K562 (cell line): ENCODE data around the gene XIRP1. TPM values are rescaled to one million over a fixed set of nuclear protein-coding genes. Genes with fewer than 3 reads are reported as not detected.

Experiments
- ATAC-seq: fragments of 200-7000 bp; cut with Tn5 transposase; 3 replicates; pipeline ENCODE4 v1.9.1; 2020; ENCODE audit warnings: moderate library complexity
- BruUV-seq: library from RNA; stranded (reverse); fragments of 400-500 nt; replicated peaks from 2 replicates; lab custom pipeline; 2021; lab: Mats Ljungman, UMichigan
- CTCF ChIA-PET: fragments of 300-600 bp; formaldehyde crosslinking; extraction: SDS; loops from one replicate; lab custom pipeline; 2021; ENCODE audit warnings: low intra/inter-chr PET ratio; lab: Yijun Ruan, JAX
- POLR2A ChIA-PET: fragments of 300-600, 350-650 bp; sonication (Branson Sonifier 250); formaldehyde crosslinking; extraction: SDS; loops from one replicate; lab custom pipeline; 2021; ENCODE audit warnings: antibody characterized with exemption, inconsistent platforms; lab: Yijun Ruan, JAX
- DNase-seq, 4 experiments: peaks; one replicate each; pipeline versions ENCODE4 v3.0.0 to v3.0.0-alpha.2; 2011 to 2018; ENCODE audit warnings: low spot score in 3 of 4, mixed read lengths in 3 of 4; ENCODE audit errors: extremely low read depth in 1 of 4
- FAIRE-seq: peaks from 2 replicates; lab custom pipeline; 2011; peaks lifted over from hg19 to GRCh38; lab: Jason Lieb, UNC
- H2AFZ ChIP-seq: 2 replicates; pipeline ENCODE4 v1.6.0; 2011; ENCODE audit warnings: low read depth, low read length, control low read depth, inconsistent platforms
- H3K27ac ChIP-seq: fragments of 200-600 bp; 3 replicates; pipeline ENCODE4 v1.8.0; 2011; ENCODE audit warnings: low read depth, mild to moderate bottlenecking, control low read depth, inconsistent platforms, low read length, moderate library complexity, mixed read lengths; ENCODE audit errors: extremely low read depth
- H3K27me3 ChIP-seq, 2 experiments: fragments of 300-600 bp in 1 of 2; 2 replicates in 1 of 2; 3 replicates in 1 of 2; pipeline versions ENCODE4 v1.6.0 to v1.8.0; 2011; ENCODE audit warnings: inconsistent platforms in 2 of 2, low read length in 2 of 2, mild to moderate bottlenecking in 1 of 2, mixed read lengths in 1 of 2, moderate library complexity in 1 of 2; ENCODE audit not compliant: control insufficient read depth in 2 of 2, insufficient read depth in 2 of 2
- H3K36me3 ChIP-seq: fragments of 300-600 bp; 3 replicates; pipeline ENCODE4 v1.8.0; 2011; ENCODE audit warnings: mild to moderate bottlenecking, low read length, inconsistent platforms; ENCODE audit not compliant: control insufficient read depth, insufficient read depth
- H3K4me1 ChIP-seq, 2 experiments: fragments of 200-600 bp in 1 of 2; replicated peaks in 1 of 2; 2 replicates in 1 of 2; 3 replicates in 1 of 2; pipeline versions ENCODE4 v1.5.1 to v1.8.0; 2011; ENCODE audit warnings: inconsistent platforms in 2 of 2, low read length in 2 of 2, mild to moderate bottlenecking in 1 of 2, mixed read lengths in 1 of 2, moderate library complexity in 1 of 2; ENCODE audit not compliant: control insufficient read depth in 2 of 2, insufficient read depth in 2 of 2
- H3K4me2 ChIP-seq: 2 replicates; pipeline ENCODE4 v1.6.1; 2011; ENCODE audit warnings: low read length, control low read depth, inconsistent platforms, mixed read lengths; ENCODE audit not compliant: insufficient read depth
- H3K4me3 ChIP-seq: fragments of 200-600 bp; sonication (generic), shearing (Covaris generic); 2 replicates; pipeline ENCODE4 v1.5.1; 2016; ENCODE audit warnings: control low read depth, inconsistent platforms
- H3K79me2 ChIP-seq: fragments of 200-600 bp; 3 replicates; pipeline ENCODE4 v1.8.0; 2011; ENCODE audit warnings: low read length, inconsistent platforms; ENCODE audit not compliant: control insufficient read depth, insufficient read depth
- H3K9ac ChIP-seq, 2 experiments: 2 replicates each; pipeline versions ENCODE4 v1.6.0 to v1.6.1; 2011; ENCODE audit warnings: low read depth in 2 of 2, low read length in 2 of 2, control low read depth in 1 of 2, inconsistent platforms in 1 of 2, mild to moderate bottlenecking in 1 of 2, mixed read lengths in 1 of 2; ENCODE audit not compliant: insufficient read depth in 1 of 2
- H3K9me1 ChIP-seq: one replicate; pipeline ENCODE4 v1.6.0; 2011; ENCODE audit warnings: inconsistent platforms, mild to moderate bottlenecking, low read length, moderate library complexity; ENCODE audit not compliant: control insufficient read depth, insufficient read depth
- H3K9me3 ChIP-seq: replicated peaks from 2 replicates; pipeline ENCODE4 v1.5.1; 2011; ENCODE audit warnings: low read depth, low read length, inconsistent platforms; ENCODE audit not compliant: control insufficient read depth, insufficient read depth
- H4K20me1 ChIP-seq: replicated peaks from 2 replicates; pipeline ENCODE4 v1.6.1; 2011; ENCODE audit warnings: low read length, inconsistent platforms, mixed read lengths; ENCODE audit not compliant: control insufficient read depth, insufficient read depth
- HES1 ChIP-seq: fragments of 450-650 bp; IDR thresholded peaks from 2 replicates; pipeline ENCODE4 v1.6.1; 2016; ENCODE audit warnings: low read depth, mild to moderate bottlenecking, moderate library complexity
- MYNN ChIP-seq, 2 experiments: sonication (generic); formaldehyde crosslinking in 1 of 2; IDR thresholded peaks; 2 replicates each; pipeline versions ENCODE4 v1.5.0 to v1.6.1; 2016 to 2020; ENCODE audit warnings: antibody characterized with exemption in 1 of 2, missing genetic modification reagents in 1 of 2
- NFYB ChIP-seq: IDR thresholded peaks from 2 replicates; pipeline ENCODE4 v1.6.1; 2011; ENCODE audit warnings: mild to moderate bottlenecking, moderate library complexity; ENCODE audit not compliant: insufficient read length; ENCODE audit errors: extremely low read depth
- POLR2H ChIP-seq: IDR thresholded peaks from 2 replicates; pipeline ENCODE4 v1.6.1; 2016; ENCODE audit warnings: missing genetic modification characterization, low read depth, mild to moderate bottlenecking, control low read depth, missing compliant biosample characterization, moderate library complexity
- TRIM24 ChIP-seq, 2 experiments: fragments of 450-650 bp; IDR thresholded peaks; 2 replicates each; pipeline ENCODE4 v1.6.1; 2016
- ZNF140 ChIP-seq: fragments of 250-450 bp; sonication (Bioruptor Pico); IDR thresholded peaks from 2 replicates; pipeline ENCODE4 v1.8.0; 2021; ENCODE audit warnings: moderate library complexity, mild to moderate bottlenecking, inconsistent platforms
- ZNF217 ChIP-seq: sonication (generic); formaldehyde crosslinking; IDR thresholded peaks from 2 replicates; pipeline ENCODE4 v1.8.0; 2022; ENCODE audit warnings: mild to moderate bottlenecking, missing genetic modification reagents
- ZNF239 ChIP-seq: fragments of 250-450 bp; sonication (Bioruptor Pico); IDR thresholded peaks from 2 replicates; pipeline ENCODE4 v1.4.0; 2020; ENCODE audit warnings: mild to moderate bottlenecking
- ZNF282 ChIP-seq: sonication (generic); formaldehyde crosslinking; IDR thresholded peaks from 2 replicates; pipeline ENCODE4 v1.8.1; 2023; ENCODE audit warnings: missing genetic modification reagents
- ZNF354B ChIP-seq: fragments of 250-450 bp; sonication (Bioruptor Pico); IDR thresholded peaks from 2 replicates; pipeline ENCODE4 v1.4.0; 2020
- ZNF445 ChIP-seq: fragments of 250-450 bp; sonication (Bioruptor Pico); IDR thresholded peaks from 2 replicates; pipeline ENCODE4 v1.4.0; 2020; ENCODE audit warnings: low read depth, mild to moderate bottlenecking, moderate library complexity
- ZNF76 ChIP-seq: fragments of 250-450 bp; sonication (Bioruptor Pico); IDR thresholded peaks from 2 replicates; pipeline ENCODE4 v1.4.0; 2020; ENCODE audit warnings: mild to moderate bottlenecking, moderate library complexity, borderline replicate concordance
- WGBS: fragments of 100-300 bp; shearing (Covaris generic); methylation state at CpG from one replicate; pipeline ENCODE4 v1.1.6; 2016; ENCODE audit warnings: low coverage, mixed read lengths; ENCODE audit not compliant: insufficient coverage; ENCODE audit errors: missing lambda C conversion rate; 5-methylcytosine and 5-hydroxymethylcytosine counted together
- in situ Hi-C: fragments of 300-500 bp; cut with MboI; formaldehyde crosslinking; loops from 4 replicates; pipeline ENCODE4 v1.15.0; 2018; ENCODE audit warnings: inconsistent platforms, mixed read lengths
- intact Hi-C: fragments of 100-400 bp; cut with micrococcal nuclease; formaldehyde crosslinking; loops from 2 replicates; pipeline ENCODE4 v1.14.2; 2022
- polyA plus RNA-seq, 8 experiments: library from polyadenylated mRNA; depleted of rRNA in 4 of 8; stranded (reverse) in 5 of 8; unstranded in 3 of 8; fragments of >200 nt; fragmentation: Nextera tagmentation in 2 of 8; fragmentation: Illumina TruSeq in 1 of 8; extraction: Ambion mirVana in 2 of 8; extraction: Trizol in 1 of 8; gene quantifications; 2 replicates each; pipeline versions ENCODE4 v1.2.1 to v1.2.3, GENCODE V29; 2011 to 2014; ENCODE audit warnings: inconsistent platforms in 1 of 8, missing spikeins in 1 of 8
- total RNA-seq, 7 experiments: library from RNA; depleted of rRNA in 6 of 7; stranded (reverse); fragments of >200 nt in 6 of 7; fragmentation: Illumina TruSeq in 2 of 7; extraction: Trizol in 2 of 7; gene quantifications; 2 replicates each; pipeline versions ENCODE4 v1.2.1 to v1.2.3, GENCODE V29; 2011 to 2021; ENCODE audit warnings: low replicate concordance in 1 of 7

Gene XIRP1
- total and polyA plus RNA-seq, 9 of the 15 experiments (the other 6 are each of a cell fraction or from before 2014, with no cell fraction given): 0.03 to 0.27 (median 0.08) TPM; not detected in 3

DNA sequence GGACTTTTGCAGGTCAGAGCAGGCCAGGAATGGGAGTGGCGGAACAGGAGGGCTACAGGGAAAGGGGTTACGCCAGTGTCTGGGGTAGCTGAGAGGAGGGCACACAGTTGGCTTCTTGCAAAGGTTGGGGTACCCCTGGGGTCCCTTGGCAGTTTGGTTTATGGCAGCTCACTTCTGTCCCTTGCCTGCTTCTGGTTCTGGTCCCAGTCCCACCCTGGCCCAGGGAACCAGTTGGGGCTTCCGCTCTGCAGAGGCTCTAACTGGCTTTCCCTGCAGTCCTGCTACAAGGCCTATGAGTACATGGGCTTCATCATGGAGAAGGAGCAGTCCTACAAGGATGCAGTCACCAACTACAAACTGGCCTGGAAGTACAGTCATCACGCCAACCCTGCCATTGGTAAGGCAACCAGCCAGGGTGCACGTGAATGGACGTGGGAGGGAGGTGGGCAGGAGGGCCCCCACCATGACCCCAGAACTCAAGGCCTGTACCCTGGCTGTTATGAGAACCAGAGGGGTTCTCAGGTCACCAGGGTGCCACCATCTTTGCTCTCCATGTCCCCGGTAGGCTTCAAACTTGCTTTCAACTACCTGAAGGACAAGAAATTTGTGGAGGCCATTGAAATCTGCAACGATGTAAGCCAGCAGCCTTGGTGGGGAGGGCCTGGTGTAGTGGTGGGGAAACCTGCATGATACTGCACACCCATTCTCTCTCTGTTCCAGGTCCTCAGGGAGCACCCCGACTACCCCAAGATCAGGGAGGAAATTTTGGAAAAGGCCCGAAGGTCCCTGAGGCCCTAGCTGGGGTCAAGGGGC lies 54.2 kb downstream of the XIRP1 start:
- H3K9me1 ChIP-seq: no peaks in the 10 kb centered on the region
- CTCF ChIA-PET: no interaction called here
- in situ Hi-C loops: no loop called here
- H2AFZ ChIP-seq: no peak overlapping the region
- H3K27ac ChIP-seq: no peak overlapping the region
- H3K4me3 ChIP-seq: no peak overlapping the region
- H3K9ac ChIP-seq: no peak overlapping the region
- peaks cover 24% of the 10 kb centered on the region for H4K20me1 ChIP-seq
- H3K4me2 ChIP-seq: no peak overlapping the region
- no peaks in the 10 kb centered on the region for H3K79me2 ChIP-seq
- peaks cover 33% of the 10 kb centered on the region; the same call in 2 of the 3 replicates for H3K36me3 ChIP-seq
- no peak for DNase-seq
- H3K4me1 ChIP-seq: peaks cover 8 to 23% of the 10 kb centered on the region in 2 experiments; a peak in 4 of 5 replicates
- 65% methylated on average over 10 of the region's 10 CpGs for WGBS
- TF ChIP-seq POLR2H: no peak
- no peak for TF ChIP-seq ZNF354B (CRISPR knock-in tag)
- TF ChIP-seq HES1: no peak
- no peak for TF ChIP-seq MYNN (IDR thresholded peaks at IDR 0.05)
- no peak for TF ChIP-seq MYNN (CRISPR knock-in tag; IDR thresholded peaks at IDR 0.05)
- TF ChIP-seq TRIM24 (IDR thresholded peaks at IDR 0.05): no peak
- TF ChIP-seq ZNF217 (CRISPR knock-in tag): no peak
- no peak for TF ChIP-seq ZNF76 (CRISPR knock-in tag)
- TF ChIP-seq NFYB: no peak
- no peak for TF ChIP-seq ZNF140 (CRISPR knock-in tag)
- no peak for TF ChIP-seq ZNF239 (CRISPR knock-in tag)
- no peak for TF ChIP-seq ZNF282 (CRISPR knock-in tag)
- no peak for TF ChIP-seq ZNF445
- TF ChIP-seq, all 486 proteins: peak for 0
- FAIRE-seq (no peak), ATAC-seq (no peak)
- POLR2A ChIA-PET: interaction anchor here (0.7 to 1.7 kb wide), 4 partner anchors 9 to 89 kb away, joined by 3 to 5 read pairs (median 3); no protein-coding TSS in a partner anchor
- Histone ChIP-seq H3K9me3 (no peaks in the 10 kb centered on the region), H3K27me3 (peaks cover 0 to 9% of the 10 kb centered on the region in 2 experiments; a peak in 1 of 5 replicates)
- BruUV-seq: no TSS peak
- intact Hi-C loops: no loop called here
